Liver (tissue), 9 donors: Measurements from ENCODE around the gene RGS12. TPM values are rescaled to one million over a fixed set of nuclear protein-coding genes. Genes with fewer than 3 reads are reported as not detected.
A peak's percentile ranks its signal among the peaks of the same experiment; 100 is the strongest.

Source experiments
- DNase-seq: peaks from one replicate; pipeline ENCODE4 v3.0.0-alpha.2; 2017; ENCODE audit warnings: low spot score
- H3K27ac ChIP-seq, 2 donors: one replicate each; pipeline ENCODE4 v1.7.0; 2013; ENCODE audit warnings: inconsistent platforms in 2 of 2, low read length in 2 of 2, control low read depth in 1 of 2, low read depth in 1 of 2, mild to moderate bottlenecking in 1 of 2
- H3K27me3 ChIP-seq, 4 donors: one replicate each; pipeline versions ENCODE4 v1.6.1 to v1.7.0; 2013; ENCODE audit warnings: low read length in 3 of 4, inconsistent platforms in 1 of 4, mild to moderate bottlenecking in 1 of 4, moderate library complexity in 1 of 4; ENCODE audit not compliant: control insufficient read depth in 4 of 4, insufficient read depth in 4 of 4
- H3K36me3 ChIP-seq, 4 donors: one replicate each; pipeline versions ENCODE4 v1.6.1 to v1.7.0; 2013; ENCODE audit warnings: low read length in 3 of 4, mild to moderate bottlenecking in 3 of 4, low read depth in 1 of 4, moderate library complexity in 1 of 4; ENCODE audit not compliant: control insufficient read depth in 4 of 4, insufficient read depth in 3 of 4
- H3K4me1 ChIP-seq, 4 donors: one replicate each; pipeline versions ENCODE4 v1.6.1 to v1.7.0; 2013; ENCODE audit warnings: low read length in 3 of 4, mild to moderate bottlenecking in 3 of 4, moderate library complexity in 1 of 4; ENCODE audit not compliant: control insufficient read depth in 4 of 4, insufficient read depth in 4 of 4
- H3K4me3 ChIP-seq, 3 donors: one replicate each; pipeline versions ENCODE4 v1.6.1 to v1.7.0; 2013; ENCODE audit warnings: low read length in 3 of 3, control low read depth in 1 of 3, low read depth in 1 of 3, mild to moderate bottlenecking in 1 of 3
- H3K9ac ChIP-seq, 2 donors: one replicate each; pipeline ENCODE4 v1.7.0; 2013; ENCODE audit warnings: low read length in 2 of 2, mild to moderate bottlenecking in 2 of 2, moderate library complexity in 2 of 2, control low read depth in 1 of 2, low read depth in 1 of 2
- H3K9me3 ChIP-seq, 4 donors: one replicate each; pipeline versions ENCODE4 v1.6.1 to v1.7.0; 2013; ENCODE audit warnings: low read length in 3 of 4; ENCODE audit not compliant: control insufficient read depth in 4 of 4
- EGR1 ChIP-seq, 2 donors: IDR thresholded peaks; 2 replicates each; pipeline ENCODE4 v1.6.1; 2016 to 2018; ENCODE audit warnings: antibody characterized with exemption in 2 of 2, low read depth in 2 of 2
- FOXA1 ChIP-seq: IDR thresholded peaks from 2 replicates; pipeline ENCODE4 v1.6.1; 2016; ENCODE audit warnings: antibody characterized with exemption
- FOXA2 ChIP-seq: IDR thresholded peaks from 2 replicates; pipeline ENCODE4 v1.6.1; 2016; ENCODE audit warnings: antibody characterized with exemption
- GABPA ChIP-seq, 2 donors: IDR thresholded peaks in 1 of 2; conservative IDR thresholded peaks in 1 of 2; 2 replicates each; pipeline ENCODE4 v1.6.1; 2016; ENCODE audit warnings: antibody characterized with exemption in 2 of 2, mild to moderate bottlenecking in 1 of 2, moderate library complexity in 1 of 2
- HNF4A ChIP-seq, 2 donors: conservative IDR thresholded peaks; 2 replicates each; pipeline ENCODE4 v1.6.1; 2016; ENCODE audit warnings: antibody characterized with exemption in 2 of 2, mild to moderate bottlenecking in 2 of 2
- JUND ChIP-seq, 2 donors: IDR thresholded peaks; 2 replicates each; pipeline ENCODE4 v1.6.1; 2016; ENCODE audit warnings: antibody characterized with exemption in 2 of 2
- NR2F2 ChIP-seq: IDR thresholded peaks from 2 replicates; pipeline ENCODE4 v1.6.1; 2016; ENCODE audit warnings: antibody characterized with exemption
- RAD21 ChIP-seq, 2 donors: IDR thresholded peaks; 2 replicates each; pipeline ENCODE4 v1.6.1; 2016; ENCODE audit warnings: antibody characterized with exemption in 2 of 2, mild to moderate bottlenecking in 2 of 2
- RXRA ChIP-seq, 2 donors: IDR thresholded peaks; 2 replicates each; pipeline ENCODE4 v1.6.1; 2017 to 2018; ENCODE audit warnings: antibody characterized with exemption in 2 of 2, mild to moderate bottlenecking in 1 of 2
- SP1 ChIP-seq: IDR thresholded peaks from 2 replicates; pipeline ENCODE4 v1.6.1; 2018; ENCODE audit warnings: antibody characterized with exemption, mild to moderate bottlenecking
- TAF1 ChIP-seq: conservative IDR thresholded peaks from 2 replicates; pipeline ENCODE4 v1.6.1; 2016; ENCODE audit warnings: antibody characterized with exemption, mild to moderate bottlenecking
- YY1 ChIP-seq: IDR thresholded peaks from 2 replicates; pipeline ENCODE4 v1.6.1; 2016; ENCODE audit warnings: antibody characterized with exemption, mild to moderate bottlenecking
- WGBS: extraction: QIAGEN DNeasy Blood & Tissue Kit; methylation state at CpG from one replicate; pipeline ENCODE4 v1.1.7; 2013; 5-methylcytosine and 5-hydroxymethylcytosine counted together
- polyA plus RNA-seq, 2 donors: library from polyadenylated mRNA; stranded (reverse) in 1 of 2; unstranded in 1 of 2; fragments of 200-250 nt in 1 of 2; fragments of >200 nt in 1 of 2; fragmentation: Nextera tagmentation in 1 of 2; extraction: Ambion mirVana in 1 of 2; gene quantifications; one replicate each; pipeline versions ENCODE4 v1.2.1 to v1.2.3, GENCODE V29; 2013 to 2015
- total RNA-seq, 2 donors: library from RNA; depleted of rRNA; stranded (reverse); fragments of >200 nt; gene quantifications; one replicate each; pipeline ENCODE4 v1.2.3, GENCODE V29; 2014
- TF ChIP-seq, protein P1 (sequence below): fragments of 150-350 bp; IDR thresholded peaks from 2 replicates; pipeline ENCODE4 v1.5.1; 2017; ENCODE audit warnings: improper control_type of control experiment, low read depth, low read length; ENCODE audit not compliant: missing input control
- TF ChIP-seq, protein P2 (sequence below): IDR thresholded peaks from 2 replicates; pipeline ENCODE4 v1.6.1; 2016; ENCODE audit warnings: antibody characterized with exemption
- TF ChIP-seq, protein P3 (sequence below): IDR thresholded peaks from 2 replicates; pipeline ENCODE4 v1.6.1; 2016; ENCODE audit warnings: antibody characterized with exemption
- TF ChIP-seq, protein P4 (sequence below): IDR thresholded peaks from 2 replicates; pipeline ENCODE4 v1.6.1; 2016; ENCODE audit warnings: antibody characterized with exemption
- donor health status: healthy.
- donor health status: healthy.
- donor health status: healthy.
- donor health status: healthy.
- donor health status: healthy.

The RGS12 gene
- total and polyA plus RNA-seq, 4 donors = 6.4 to 23.2 (median 11.5) TPM

DNA sequence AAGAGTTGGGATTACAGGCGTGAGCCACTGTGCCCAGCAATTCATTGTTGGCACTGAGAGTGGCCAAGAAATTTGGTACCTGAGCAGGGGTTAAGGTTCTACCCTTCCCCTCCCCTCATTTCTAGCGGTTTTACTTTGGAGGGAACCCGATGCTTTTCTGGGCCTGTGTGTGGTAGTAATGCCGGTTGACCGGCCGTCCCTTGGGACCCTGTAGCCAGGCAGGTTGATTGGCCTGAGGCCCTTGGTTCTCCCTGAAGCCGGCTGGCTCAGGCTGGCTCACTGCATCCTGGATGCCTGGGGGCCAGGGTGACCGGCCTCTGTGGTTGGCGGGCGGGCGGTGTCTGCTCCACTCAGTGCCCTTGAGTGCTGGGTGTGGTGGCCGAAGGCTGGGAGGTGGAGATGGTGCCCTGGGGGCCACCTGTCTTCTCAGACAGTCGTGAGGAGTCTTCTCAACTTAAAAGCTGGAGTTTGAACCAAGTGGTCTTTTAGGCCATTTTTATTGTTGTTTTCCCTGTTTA, 45.6 kb downstream of the RGS12 start (continued):
- TF ChIP-seq, protein P1, sequence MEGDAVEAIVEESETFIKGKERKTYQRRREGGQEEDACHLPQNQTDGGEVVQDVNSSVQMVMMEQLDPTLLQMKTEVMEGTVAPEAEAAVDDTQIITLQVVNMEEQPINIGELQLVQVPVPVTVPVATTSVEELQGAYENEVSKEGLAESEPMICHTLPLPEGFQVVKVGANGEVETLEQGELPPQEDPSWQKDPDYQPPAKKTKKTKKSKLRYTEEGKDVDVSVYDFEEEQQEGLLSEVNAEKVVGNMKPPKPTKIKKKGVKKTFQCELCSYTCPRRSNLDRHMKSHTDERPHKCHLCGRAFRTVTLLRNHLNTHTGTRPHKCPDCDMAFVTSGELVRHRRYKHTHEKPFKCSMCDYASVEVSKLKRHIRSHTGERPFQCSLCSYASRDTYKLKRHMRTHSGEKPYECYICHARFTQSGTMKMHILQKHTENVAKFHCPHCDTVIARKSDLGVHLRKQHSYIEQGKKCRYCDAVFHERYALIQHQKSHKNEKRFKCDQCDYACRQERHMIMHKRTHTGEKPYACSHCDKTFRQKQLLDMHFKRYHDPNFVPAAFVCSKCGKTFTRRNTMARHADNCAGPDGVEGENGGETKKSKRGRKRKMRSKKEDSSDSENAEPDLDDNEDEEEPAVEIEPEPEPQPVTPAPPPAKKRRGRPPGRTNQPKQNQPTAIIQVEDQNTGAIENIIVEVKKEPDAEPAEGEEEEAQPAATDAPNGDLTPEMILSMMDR = no peak
- TF ChIP-seq, protein P2, sequence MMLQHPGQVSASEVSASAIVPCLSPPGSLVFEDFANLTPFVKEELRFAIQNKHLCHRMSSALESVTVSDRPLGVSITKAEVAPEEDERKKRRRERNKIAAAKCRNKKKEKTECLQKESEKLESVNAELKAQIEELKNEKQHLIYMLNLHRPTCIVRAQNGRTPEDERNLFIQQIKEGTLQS = no peak
- no peak for TF ChIP-seq EGR1 (IDR thresholded peaks at IDR 0.05; ENCODE audit: low read depth in 2 of 2)
- TF ChIP-seq, protein P3, sequence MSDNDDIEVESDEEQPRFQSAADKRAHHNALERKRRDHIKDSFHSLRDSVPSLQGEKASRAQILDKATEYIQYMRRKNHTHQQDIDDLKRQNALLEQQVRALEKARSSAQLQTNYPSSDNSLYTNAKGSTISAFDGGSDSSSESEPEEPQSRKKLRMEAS = no peak
- no peak for TF ChIP-seq JUND (IDR thresholded peaks at IDR 0.05)
- no peak for TF ChIP-seq RXRA (IDR thresholded peaks at IDR 0.05)
- TF ChIP-seq FOXA1 = no peak
- no peak for TF ChIP-seq HNF4A (conservative IDR thresholded peaks at IDR 0.05)
- TF ChIP-seq GABPA (IDR thresholded peaks at IDR 0.05 in 1 of 2, conservative IDR thresholded peaks at IDR 0.05 in 1 of 2) = no peak
- no peak for TF ChIP-seq FOXA2

DNA sequence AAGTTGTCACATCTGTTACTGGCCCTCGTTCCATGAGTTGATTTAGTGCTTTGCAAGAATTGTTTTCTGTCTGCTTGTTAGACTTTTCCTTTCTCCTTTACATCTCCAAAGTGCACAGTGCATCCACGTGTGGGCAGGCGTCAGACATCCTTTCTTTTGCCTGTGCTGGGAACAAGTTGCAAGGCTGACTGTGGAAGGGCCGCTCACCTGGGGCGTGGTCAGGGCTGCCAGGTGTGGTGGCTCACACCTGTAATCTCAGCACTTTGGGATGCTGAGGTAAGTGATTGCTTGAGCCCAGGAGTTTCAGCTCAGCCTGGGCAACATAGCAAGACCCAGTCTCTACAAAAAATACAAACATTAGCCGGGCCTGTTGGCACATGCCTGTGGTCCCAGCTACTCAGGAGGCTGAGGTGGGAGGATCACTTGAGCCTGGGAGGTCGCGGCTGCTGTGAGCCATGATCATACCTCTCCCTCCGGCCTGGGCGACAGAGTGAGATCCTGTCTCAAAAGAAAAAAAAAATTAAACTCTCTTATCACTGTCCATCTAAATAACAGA, 46.2 kb downstream of the RGS12 start:
- no peak overlapping the region for H3K9ac ChIP-seq
- peak; percentile 25 for DNase-seq
- H3K4me3 ChIP-seq = no peak overlapping the region
- H3K4me1 ChIP-seq = peaks cover 0 to 5% (median 0%) of the 10 kb centered on the region in 4 donors
- TF ChIP-seq YY1 = no peak
- H3K27me3 ChIP-seq = no peaks in the 10 kb centered on the region
- H3K36me3 ChIP-seq = no peaks in the 10 kb centered on the region
- 95% methylated on average over 10 of the region's 10 CpGs for WGBS
- no peak overlapping the region for H3K27ac ChIP-seq
- no peaks in the 10 kb centered on the region for H3K9me3 ChIP-seq

DNA sequence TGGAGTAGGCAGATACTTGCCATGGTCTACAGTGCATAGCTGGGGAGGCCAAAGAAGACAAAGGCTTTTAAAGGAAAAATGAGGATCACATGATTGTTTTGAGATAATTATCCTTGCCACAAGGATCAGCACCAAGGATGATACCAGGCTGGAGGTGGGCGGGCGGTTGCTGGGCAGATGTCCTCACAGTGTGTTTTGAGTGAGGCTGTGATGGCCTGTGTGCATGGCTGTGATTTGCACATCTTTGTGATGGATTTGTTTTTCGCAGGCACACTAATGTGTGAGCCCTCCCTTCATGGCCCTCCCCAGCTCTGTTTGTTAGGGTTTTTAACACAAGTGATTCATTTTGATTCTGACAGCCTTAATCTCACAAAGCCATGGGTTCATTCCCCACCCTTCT, 46.8 kb downstream of the RGS12 start:
- Histone ChIP-seq H3K27ac (no peak overlapping the region), H3K4me1 (peaks cover 0 to 5% (median 0%) of the 10 kb centered on the region in 4 donors), H3K9ac (no peak overlapping the region), H3K36me3 (peaks cover 0 to under 1% (median 0%) of the 10 kb centered on the region in 4 donors), H3K27me3 (no peaks in the 10 kb centered on the region), H3K4me3 (no peak overlapping the region), H3K9me3 (no peaks in the 10 kb centered on the region)
- 97% methylated on average over 3 of the region's 3 CpGs for WGBS
- peak; percentile 10 for DNase-seq
- TF ChIP-seq RXRA (IDR thresholded peaks at IDR 0.05) (no peak), GABPA (IDR thresholded peaks at IDR 0.05 in 1 of 2, conservative IDR thresholded peaks at IDR 0.05 in 1 of 2) (no peak), JUND (IDR thresholded peaks at IDR 0.05) (no peak), TAF1 (no peak), NR2F2 (no peak), SP1 (no peak), HNF4A (conservative IDR thresholded peaks at IDR 0.05) (no peak), RAD21 (IDR thresholded peaks at IDR 0.05) (no peak)
- TF ChIP-seq, protein P1 = no peak
- TF ChIP-seq, protein P4, sequence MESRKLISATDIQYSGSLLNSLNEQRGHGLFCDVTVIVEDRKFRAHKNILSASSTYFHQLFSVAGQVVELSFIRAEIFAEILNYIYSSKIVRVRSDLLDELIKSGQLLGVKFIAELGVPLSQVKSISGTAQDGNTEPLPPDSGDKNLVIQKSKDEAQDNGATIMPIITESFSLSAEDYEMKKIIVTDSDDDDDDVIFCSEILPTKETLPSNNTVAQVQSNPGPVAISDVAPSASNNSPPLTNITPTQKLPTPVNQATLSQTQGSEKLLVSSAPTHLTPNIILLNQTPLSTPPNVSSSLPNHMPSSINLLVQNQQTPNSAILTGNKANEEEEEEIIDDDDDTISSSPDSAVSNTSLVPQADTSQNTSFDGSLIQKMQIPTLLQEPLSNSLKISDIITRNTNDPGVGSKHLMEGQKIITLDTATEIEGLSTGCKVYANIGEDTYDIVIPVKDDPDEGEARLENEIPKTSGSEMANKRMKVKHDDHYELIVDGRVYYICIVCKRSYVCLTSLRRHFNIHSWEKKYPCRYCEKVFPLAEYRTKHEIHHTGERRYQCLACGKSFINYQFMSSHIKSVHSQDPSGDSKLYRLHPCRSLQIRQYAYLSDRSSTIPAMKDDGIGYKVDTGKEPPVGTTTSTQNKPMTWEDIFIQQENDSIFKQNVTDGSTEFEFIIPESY = no peak
- TF ChIP-seq, protein P2 = no peak
- TF ChIP-seq, protein P3 = no peak
